GM18499 (cell line): Measurements from ENCODE around the gene SOX3.

Experiments
- ATAC-seq: cut with Tn5 transposase; IDR thresholded peaks from one replicate; pipeline ENCODE4 v1.9.1; 2021; ENCODE audit warnings: moderate number of reproducible peaks; ENCODE audit not compliant: insufficient read depth, unreplicated experiment

The SOX3 gene

GRCh38 chrX:140501321-140501720 is 3.5 kb downstream of the SOX3 start:
- ATAC-seq = no peak

- ATAC-seq = no peak
Observed at GRCh38 chrX:140500441-140500840, 4.4 kb downstream of the SOX3 start.

DNA sequence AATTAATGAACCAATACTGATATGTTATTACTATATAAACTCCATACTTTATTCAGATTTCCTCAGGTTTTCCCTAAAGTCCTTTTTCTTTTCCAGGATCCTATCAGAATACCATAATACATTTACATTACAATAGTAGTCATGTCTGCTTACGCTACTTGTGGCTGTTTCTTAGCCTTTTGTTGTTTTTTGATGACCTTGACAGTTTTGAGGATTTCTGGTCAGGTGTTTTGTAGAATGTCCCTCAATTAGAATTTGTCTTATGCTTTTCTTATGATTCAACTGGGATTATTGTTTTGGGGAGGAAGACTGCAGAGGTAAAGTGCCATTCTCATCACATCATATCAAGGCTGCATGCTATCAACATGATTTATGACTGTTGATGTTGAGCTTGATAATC is 9.1 kb downstream of the SOX3 start:
- no peak for ATAC-seq

- ATAC-seq = no peak
Observed at GRCh38 chrX:140492066-140492994, 12.5 kb downstream of the SOX3 start.

DNA sequence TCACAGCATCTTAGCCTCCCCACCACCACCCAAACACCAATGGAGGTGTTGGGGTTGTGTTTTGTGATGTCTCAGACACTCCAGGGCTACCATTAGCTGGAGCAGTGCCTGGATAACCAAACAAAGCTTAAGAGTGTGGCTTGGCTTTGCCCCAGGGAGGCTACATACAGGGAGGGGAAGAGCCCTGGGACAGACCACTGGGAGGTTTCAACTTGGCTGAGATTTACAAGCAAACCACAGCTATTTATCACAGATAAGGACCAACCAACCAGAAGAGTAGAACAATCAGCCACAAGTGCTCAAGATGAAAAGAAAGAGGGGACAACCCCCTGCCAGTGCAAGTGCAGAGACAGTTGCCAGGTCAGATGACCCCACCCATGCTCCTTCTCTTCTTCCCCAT is 24.1 kb downstream of the SOX3 start:
- ATAC-seq = no peak

- ATAC-seq = no peak
Observed at GRCh38 chrX:140477987-140478386, 26.9 kb downstream of the SOX3 start.

DNA sequence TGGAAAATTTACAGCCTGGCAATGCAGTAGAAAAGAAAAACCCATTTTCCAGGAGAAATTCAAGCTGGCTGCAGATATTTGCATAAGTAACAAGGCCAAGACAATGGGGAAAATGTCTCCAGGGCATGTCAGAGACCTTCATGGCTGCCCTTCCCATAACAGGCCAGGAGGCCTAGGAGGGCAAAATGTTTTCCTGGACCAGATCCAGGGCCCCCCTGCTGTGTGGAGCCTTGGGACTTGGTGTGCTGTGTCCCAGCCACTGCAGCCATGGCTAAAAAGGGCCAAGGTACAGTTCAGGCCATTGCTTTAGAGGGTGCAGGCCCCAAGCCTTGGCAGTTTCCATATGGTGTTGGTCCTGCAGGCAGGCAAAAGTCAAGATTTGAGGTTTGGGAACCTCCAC is 29.8 kb downstream of the SOX3 start:
- ATAC-seq = no peak

GRCh38 chrX:140467211-140467610 is 37.7 kb downstream of the SOX3 start:
- no peak for ATAC-seq
